ENCODE data around the gene KLC1.

The KLC1 gene

GRCh38 chr14:103702497-103703432 lies 73.8 kb downstream of the KLC1 start:
- DNase-seq (ENCODE audit: low read depth), result no peak

DNA sequence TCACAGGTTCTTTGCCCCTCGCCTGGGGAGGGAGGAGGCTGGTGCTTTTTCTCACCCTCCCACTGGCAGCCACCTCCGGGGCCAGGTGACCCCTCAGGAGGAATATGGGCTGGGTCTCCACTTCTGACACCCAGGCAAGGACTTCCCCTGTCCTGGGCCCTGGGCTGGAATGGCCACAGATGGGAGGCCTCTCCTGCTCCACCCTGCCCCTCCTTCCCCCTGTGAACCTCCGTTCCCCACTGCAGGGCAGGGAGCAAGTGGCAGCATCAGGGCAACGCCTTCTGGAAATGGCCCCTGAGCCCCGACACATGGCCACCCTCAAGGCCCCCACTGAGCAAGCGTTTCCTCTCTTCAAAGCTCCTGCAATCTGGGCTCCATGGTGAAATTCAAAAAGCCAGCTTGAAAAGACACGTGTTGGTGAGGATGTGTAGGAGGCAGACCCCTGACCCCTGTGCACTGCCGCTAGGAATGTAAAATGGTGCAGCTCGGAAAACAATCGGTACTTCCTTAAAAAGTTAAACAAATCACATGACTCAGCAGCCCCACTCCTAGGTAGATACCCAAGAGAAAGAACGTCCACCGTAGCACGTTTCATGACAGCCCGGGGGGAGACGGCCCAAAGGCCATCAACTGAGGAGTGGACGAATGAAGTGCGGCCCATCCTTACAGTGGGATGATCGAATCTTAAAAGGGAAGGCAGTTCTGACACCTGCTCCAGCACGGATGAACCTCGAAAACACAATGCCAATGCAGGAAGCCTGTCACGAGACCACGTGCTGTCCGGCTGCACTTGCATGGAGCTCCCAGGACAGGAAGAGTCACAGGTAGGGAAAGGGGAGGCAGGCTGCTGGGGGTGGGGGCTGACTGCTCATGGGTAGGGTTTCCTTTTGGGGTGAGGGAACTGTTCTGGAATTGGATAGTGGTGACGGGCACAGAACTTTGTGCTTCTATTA lies 74.7 kb downstream of the KLC1 start:
- TF ChIP-seq CTCF (IDR thresholded peaks at IDR 0.05; ENCODE audit: low read depth, low read length, missing control alignments), result no peak
- H3K4me3 ChIP-seq (ENCODE audit: low read depth, low read length), result no peak overlapping the region
- no peak for DNase-seq (ENCODE audit: low read depth)

More at GRCh38 chr14:103702497-103703432, 73.8 kb downstream of the KLC1 start:
- no peak for TF ChIP-seq CTCF (IDR thresholded peaks at IDR 0.05; ENCODE audit: low read depth, low read length, missing control alignments)
- no peak overlapping the region for H3K4me3 ChIP-seq (ENCODE audit: low read depth, low read length)

DNA sequence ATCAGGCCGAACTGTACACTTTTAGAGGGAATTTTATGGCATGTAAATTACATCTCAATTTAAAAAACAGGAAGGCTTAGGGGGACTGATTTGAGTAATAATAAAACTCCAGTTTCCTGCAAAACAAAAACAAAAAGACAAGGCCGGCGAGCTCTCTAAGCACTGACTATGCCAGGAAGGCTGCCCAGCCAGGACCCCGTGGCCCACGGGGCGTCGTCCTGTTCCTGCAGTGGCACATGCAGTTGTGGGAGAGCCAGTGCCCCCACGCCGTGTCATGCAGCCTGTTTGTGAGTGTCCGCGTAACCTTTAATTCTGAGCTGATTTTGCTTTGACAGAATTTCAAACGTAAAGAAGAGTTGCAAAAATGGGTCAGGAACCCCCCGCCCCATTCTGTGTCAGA lies 75.7 kb downstream of the KLC1 start:
- no peak for DNase-seq (ENCODE audit: low read depth)
- TF ChIP-seq CTCF (IDR thresholded peaks at IDR 0.05; ENCODE audit: low read depth, low read length, missing control alignments), result no peak
- no peak overlapping the region for H3K4me3 ChIP-seq (ENCODE audit: low read depth, low read length)

GRCh38 chr14:103705118-103705503 lies 76.1 kb downstream of the KLC1 start:
- no peak for DNase-seq (ENCODE audit: low read depth)
- no peak overlapping the region for H3K4me3 ChIP-seq (ENCODE audit: low read depth, low read length)
- TF ChIP-seq CTCF (IDR thresholded peaks at IDR 0.05; ENCODE audit: low read depth, low read length, missing control alignments), result no peak

DNA sequence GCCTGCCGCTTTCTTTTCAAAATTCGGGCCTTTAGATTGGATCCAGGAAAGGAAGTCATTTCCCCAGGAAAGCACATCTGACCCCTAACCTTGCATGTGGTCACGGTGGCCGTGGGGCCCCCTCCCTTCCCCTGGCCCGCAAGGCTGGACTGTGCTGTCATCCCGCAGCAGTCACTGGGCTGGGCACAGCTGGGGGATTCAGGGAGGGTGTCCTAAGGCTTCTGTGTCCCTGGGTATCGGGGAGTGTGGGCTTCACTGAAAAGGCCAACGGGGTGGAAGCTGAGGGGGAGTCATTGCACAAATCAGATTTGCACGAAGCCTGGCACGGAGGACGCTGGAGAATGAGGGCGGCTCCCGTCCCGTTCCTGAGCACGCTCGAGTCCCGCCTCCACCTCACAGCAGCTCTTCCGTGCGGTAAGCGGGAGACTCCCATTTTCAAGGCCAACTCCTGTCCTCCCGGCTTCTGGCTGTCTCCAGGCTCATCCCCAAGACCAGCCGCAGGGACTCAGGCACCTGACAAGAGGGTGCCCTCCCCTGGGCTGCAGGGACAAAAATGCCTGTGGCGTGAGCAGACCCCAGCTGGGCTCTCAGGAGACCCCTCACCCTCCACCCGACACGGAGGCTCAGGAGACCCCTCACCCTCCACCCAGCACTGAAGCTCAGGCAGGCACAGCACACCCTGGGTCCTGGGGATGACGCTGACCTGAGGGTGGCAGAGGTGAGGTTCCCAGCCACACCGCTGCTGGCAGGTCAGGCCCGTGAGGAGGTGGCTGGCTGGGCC lies 76.7 kb downstream of the KLC1 start:
- no peak for TF ChIP-seq CTCF (IDR thresholded peaks at IDR 0.05; ENCODE audit: low read depth, low read length, missing control alignments)
- no peak overlapping the region for H3K4me3 ChIP-seq (ENCODE audit: low read depth, low read length)
- no peak for DNase-seq (ENCODE audit: low read depth)

GRCh38 chr14:103706551-103707328 lies 77.7 kb downstream of the KLC1 start:
- no peak overlapping the region for H3K4me3 ChIP-seq (ENCODE audit: low read depth, low read length)
- TF ChIP-seq CTCF (IDR thresholded peaks at IDR 0.05; ENCODE audit: low read depth, low read length, missing control alignments), result no peak
- DNase-seq (ENCODE audit: low read depth), result no peak

Measured in GM12864 (cell line).